Muscle of back (tissue), 13 donors: ENCODE measurements around the gene FOXA1. TPM values are rescaled to one million over a fixed set of nuclear protein-coding genes. Genes with fewer than 3 reads are reported as not detected.

ENCODE experiments used
- DNase-seq, 3 donors: peaks; one replicate each; pipeline versions ENCODE4 v3.0.0 to v3.0.0-alpha.2; 2013
- long read RNA-seq, 9 donors: transcript quantifications; one replicate each; lab custom pipeline, GENCODE V29; 2026
- polyA plus RNA-seq, 10 donors: library from polyadenylated mRNA; unstranded; fragments of 120-200 nt; gene quantifications; one replicate each; pipeline ENCODE4 v1.2.1, GENCODE V29; 2013; ENCODE audit not compliant: insufficient read length in 10 of 10

FOXA1 gene
- polyA plus RNA-seq: under 1 TPM in 9 of 10 donors, not detected in 1; 0.07 to 0.29 (median 0.18) TPM
- long read RNA-seq, donor 1: 0 reads
- long read RNA-seq, donor 2: 0 reads
- long read RNA-seq, donor 3: 0 reads
- long read RNA-seq, donor 4: 0 reads
- long read RNA-seq, donor 5: 0 reads
- long read RNA-seq, donor 6: 0 reads
- long read RNA-seq, donor 7: 0 reads
- long read RNA-seq, donor 8: 0 reads
- long read RNA-seq, donor 9: 0 reads

DNA sequence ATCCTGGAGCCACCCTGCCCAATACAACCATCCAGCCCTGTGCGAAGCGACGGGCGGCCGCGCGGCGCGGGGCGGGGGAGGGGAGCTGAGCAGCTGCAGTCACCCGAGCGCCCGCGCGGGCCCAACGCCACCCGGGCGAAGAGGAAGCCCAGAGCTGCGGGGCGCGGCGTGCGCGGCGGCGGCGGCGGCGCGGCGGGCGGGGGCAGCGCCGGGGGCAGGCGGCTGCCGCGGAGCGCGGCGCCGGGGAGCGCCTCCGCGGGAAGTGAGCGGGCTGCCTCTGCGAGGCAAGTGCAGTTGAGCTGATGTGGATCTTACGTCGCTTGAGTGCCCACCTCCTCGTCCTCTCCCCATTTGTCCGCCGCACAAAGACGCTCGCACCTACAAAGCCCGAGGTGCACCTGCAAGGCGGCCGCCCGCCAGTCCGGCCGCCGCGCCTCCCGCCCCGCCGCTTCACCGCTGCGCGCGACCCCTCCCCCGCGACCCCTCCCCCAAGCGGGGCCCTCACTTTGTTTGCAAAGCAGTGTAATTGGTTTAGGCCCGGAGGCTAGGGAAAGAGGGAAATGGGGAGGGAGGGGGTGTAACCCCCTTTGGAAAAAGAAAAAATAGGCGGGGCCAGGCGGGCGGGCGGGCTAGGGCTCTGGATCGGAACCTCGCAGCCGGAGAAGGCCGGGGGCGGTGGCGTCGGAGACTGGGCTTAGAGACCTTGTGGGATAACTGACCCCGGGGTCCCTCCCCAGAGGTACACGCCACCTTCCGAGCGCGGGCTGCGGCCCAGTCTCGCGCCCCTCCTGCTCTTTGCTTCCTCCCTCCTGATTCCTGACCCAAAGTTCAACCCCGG is at the start of gene FOXA1, which contains the start of gene TTC6:
Gene FOXA1 (minus strand): TSS at position 279 of the 838 bp plus-strand sequence. CDS start 277 bp downstream, at position 2.
Gene TTC6 (plus strand): TSS at position 659 of the 838 bp plus-strand sequence. CDS start 26,436 bp downstream, outside the sequence.
- DNase-seq: no peak

DNA sequence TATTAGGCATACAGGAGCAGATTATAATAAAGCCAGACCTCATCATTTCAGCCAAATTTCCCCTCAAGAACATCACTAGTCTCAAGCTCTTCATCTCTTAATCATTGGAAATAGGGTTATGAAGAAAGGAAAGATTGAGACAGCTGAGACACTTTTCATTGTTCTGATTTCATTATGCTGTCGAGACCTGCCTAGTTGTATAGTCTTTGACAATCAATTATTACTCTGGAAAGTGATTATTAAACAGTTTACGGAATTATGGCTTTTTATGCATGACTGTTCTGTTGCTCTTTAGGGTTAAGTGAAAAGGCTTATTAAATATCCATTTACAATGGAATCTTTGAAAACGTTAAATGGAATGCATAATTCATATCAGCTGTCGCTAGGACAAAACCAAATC is 48.7 kb upstream of the FOXA1 start:
- DNase-seq: no peak

DNA sequence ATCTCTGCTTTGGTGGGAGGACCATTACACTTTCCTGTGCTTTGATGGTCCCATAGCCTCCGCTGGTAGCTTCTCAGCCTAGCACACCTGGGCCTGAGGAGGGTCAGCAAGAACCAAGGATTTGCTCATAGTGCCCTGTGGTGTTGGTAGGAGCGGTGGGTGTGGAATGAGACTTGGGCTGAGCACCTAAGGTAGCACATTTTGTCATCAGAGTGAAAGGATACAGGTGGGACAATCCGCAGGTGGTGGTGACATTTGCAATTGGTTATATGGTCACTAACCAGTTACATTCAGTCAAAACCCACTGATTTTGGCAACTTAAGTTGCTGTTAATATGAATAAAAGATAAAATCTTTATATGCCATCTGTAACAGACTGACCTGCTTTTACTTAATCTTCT is 47.1 kb upstream of the FOXA1 start:
- no peak for DNase-seq

DNA sequence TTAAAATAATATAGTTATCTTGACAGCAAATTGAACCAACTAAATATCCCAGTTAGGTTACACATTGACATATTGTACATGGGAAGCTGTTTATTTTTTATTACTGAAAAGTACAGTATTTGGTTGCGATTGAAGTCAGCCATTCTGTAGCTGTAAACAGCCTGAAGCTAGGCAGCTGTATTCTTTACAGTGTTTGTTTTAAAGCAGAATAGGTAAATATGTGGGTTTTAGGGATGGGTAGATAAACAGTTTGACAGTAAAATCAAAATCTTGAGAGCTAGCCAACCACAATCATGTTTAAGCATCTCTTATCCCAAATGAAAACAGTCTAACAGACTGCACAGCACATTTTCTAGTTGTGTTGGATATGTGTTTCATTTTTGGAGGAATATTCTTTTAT is 46.1 kb upstream of the FOXA1 start:
- DNase-seq: no peak

DNA sequence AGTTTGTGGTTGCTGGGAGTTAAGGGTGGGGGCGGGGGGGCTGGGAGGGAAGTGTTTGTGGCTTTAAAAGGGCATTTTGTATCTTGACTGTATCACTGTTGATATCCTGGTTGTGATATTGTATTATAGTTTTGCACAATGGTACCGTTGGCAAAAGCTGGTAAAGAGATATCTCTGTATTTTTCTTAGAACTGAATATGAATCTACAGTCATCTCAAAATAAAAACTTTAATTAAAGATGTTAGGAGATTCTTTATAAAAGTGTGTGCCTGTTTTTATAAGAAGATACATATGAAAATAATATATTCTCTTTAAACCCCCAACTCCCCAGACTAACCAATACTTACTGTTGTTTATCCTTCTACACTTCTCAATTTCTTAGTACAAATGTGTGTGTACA is 43.5 kb upstream of the FOXA1 start:
- DNase-seq: no peak

DNA sequence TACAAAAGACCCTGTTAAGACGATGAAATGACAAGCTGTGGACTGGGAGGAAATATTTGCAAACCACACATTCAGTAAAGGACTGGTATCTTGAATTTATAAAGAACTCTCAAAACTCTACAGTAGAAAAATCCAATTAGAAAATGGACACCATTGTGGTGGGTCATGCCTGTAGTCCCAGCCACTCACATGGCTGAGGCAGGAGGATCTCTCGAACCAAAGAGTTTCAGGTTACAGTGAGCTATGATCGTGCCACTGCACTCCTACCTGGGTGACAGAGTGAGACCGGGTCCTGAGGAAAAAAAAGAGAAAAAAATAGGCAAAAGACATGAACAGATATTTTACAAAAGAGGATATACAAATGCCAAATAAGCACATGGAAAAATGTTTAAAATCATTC is 42.3 kb upstream of the FOXA1 start:
- DNase-seq: no peak

DNA sequence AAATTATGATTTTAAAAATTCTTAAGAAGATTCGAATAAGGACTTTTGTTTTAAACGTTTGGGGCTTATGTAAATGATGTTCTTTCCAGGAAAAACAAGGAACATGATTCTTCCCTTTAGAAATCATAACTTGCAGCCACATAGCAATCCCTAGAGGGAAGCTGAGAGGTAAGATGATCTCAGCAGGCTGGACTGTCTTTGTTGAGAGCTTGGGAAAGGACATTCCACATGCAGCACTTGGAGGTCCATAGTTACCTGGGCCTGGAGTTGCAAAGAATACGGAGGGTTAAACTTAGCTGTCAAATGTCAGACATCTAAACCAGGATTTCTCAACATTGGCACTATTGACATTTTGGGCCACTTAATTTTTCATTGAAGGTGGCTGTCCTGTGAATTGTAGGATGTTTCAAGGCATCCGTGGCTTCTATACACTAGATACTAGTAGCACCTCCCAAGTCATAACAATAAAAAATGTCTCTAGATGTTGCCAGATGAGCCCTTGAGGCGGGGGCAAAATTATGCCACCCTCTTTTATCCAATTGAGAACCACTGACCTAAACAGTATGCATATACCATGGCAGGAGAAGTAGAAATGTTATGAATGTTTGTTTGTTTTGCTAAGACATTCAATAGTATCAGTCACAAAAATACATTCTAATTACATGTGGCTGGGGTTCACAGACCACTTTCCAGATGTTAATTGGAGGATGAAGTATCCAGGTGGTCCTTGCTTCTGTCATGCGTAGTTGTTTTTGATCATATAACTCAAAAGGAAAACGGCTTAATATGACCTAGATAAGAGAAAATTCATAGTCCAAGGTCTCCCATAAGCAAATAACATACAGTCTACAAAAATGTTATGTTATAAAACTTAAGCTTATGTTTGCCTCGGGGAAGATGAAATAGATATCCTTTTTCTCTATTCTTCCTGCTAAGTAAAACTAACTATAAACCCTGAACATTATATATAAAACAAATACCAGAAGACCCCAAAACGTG is 30.8 kb upstream of the FOXA1 start:
- DNase-seq: no peak

DNA sequence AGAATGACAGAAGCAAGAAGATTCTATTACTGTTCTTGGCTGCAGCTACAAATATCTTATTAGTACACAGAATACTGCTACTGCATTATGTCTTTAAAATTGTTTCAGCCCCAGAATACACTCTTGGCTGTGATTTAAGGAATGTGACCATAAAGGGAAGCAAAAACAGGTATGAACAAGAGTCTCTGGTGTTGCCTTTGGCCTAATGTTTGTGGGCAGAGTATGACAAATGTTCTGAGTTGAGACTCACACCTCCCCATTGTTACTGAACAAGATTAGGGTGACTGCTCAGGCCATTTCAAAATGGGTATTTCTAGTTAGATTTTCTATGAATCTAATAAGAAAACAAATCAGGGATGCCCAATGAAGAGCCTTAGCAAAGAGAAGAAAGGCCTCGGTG is 28.9 kb upstream of the FOXA1 start:
- DNase-seq: no peak

DNA sequence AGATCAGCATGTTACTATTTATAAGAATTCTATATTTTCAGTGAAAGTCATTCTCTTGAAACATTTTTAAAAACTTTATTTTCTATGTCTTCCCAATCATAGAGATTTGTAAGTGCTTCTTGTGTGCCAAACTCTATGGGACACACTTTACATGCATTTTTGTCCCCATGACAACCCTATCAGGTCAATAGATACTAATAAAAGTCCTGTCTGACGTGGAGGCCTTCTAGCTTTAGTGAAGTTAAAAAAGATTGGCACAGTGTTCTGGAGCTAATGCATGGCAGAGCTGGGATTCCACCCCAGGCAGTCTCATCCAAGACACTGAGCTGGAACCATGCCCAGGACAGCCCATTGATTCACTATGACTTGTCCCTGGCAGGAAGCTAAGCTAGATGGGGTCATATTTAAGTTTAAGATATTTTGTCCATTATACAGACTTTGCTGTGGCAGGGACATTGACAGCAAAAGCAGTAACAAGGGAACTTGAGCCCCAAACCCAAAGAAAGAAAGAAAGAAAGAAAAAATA is 28.4 kb upstream of the FOXA1 start:
- DNase-seq: peak; percentile 21 to 65 (median 35)

DNA sequence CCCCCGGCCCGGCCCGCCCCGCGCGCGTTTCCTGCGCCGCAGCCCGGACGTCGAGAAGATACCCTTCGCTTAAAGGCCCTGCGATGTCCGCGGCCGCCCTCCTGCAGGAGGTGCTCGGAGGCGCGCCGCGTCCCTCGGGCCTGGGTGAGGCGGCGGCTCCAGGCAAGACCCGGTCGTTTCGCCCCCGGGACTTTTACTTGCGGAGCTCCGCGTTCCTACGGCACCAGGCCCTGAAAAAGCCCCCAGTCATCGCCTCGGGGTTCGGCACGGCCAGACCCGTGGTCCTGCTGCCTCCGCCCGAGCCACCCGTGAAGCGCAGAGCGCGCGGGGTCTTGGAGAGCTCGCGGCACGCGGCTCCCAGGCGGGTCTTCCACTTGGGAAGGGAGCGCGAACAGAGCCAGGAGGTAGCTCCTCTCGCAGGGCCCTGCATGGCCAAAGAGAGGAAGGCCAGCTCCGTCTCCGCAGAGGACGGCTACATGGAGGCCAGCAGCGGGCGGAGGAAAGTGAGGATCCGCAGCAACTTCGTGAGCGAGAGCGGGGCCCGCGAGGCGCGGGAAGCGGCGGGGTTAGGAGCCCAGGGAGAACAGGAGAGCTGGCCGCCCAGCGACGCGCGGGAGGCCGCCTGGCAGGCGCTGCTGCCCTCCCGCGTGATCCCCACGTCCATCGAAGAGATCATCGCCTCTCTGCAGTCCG is 27.3 kb upstream of the FOXA1 start:
- peak in 2 of 3 donors; percentile 21 to 65 for DNase-seq

DNA sequence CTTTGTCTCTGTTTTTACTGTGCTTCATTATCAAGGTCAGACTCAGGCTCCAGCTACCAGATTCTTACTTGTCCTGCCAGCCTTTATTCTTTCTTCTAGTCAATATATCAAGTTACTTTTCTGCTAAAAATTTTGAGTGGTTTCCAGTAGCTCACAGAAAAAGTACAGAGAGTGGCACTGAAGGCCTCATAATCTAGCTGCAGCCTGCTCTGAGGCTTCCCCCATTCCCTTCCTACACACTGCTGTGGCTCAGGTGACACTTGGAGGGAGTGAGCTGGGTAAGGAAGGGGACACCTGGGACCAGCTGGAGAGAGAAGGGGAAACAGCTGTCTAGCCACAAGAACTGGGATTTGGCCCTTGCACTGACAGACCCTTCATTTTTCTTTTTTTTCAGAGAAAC is 25.8 kb upstream of the FOXA1 start:
- DNase-seq: no peak

DNA sequence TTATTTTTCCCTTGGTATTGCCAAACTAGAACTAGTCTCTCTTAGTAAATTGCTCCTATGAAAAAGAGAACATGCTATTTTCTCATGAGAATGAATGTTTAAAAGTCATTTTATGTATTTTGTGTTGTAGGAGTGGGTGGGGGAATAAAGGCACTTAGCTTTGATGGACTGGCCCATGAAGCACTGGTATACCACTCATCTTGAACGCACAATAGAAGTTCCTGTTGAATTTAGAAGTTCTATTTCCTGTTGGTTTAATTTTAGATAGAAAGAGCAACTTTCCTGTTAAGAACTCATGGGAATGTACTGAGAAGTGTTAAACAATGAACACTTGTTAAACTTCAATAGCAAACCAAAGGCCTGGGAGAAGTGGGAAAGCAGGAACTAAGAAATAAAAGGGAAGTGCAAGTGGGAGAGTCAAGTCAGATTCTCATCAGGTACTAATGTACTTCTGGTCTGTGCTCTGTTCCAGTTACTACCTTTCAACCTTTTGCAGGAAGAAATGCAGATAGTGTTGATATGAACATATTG is 23.5 kb upstream of the FOXA1 start:
- no peak for DNase-seq

DNA sequence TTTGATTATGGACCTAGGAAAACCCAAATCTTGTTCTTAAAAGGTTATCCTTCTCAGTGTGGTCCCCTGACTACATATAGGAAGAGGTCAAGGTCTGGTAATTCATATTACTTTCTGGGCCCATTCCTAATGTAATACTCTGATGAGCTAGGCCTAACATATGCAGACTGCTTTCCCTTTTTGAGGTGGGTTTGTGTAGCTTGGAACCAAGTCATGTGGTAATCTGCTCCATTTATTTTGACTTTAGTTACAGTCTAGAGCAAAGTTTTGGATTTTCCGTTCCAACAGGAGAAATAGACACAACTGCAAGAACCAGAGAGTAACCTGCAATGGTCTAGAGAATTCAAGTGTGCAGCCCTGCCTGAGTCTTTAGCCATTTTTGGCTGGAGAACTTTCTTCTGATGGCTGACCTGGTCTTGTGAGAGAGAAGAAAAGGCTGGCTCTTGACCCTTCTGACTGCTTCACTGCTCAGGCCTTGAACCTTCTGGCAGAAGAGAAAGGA is 22.9 kb upstream of the FOXA1 start:
- no peak for DNase-seq

DNA sequence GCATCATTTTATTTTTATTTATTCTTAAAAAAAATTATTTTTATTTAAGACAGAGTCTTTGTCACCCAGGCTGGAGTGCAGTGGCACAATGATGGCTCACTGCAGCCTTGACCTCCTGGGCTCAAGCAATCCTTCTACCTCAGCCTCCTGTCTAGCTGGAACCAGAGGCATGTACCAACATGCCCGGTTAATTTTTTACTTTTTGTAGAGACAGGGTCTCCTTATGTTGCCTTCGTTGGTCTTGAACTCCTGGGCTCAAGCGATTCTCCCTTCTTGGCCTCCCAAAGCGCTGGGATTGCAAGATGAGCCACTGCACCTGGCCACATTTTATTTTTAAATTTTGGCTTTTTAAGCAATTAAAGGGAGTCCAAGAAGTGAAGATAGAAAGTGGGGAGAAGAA is 21.8 kb upstream of the FOXA1 start:
- DNase-seq: no peak

DNA sequence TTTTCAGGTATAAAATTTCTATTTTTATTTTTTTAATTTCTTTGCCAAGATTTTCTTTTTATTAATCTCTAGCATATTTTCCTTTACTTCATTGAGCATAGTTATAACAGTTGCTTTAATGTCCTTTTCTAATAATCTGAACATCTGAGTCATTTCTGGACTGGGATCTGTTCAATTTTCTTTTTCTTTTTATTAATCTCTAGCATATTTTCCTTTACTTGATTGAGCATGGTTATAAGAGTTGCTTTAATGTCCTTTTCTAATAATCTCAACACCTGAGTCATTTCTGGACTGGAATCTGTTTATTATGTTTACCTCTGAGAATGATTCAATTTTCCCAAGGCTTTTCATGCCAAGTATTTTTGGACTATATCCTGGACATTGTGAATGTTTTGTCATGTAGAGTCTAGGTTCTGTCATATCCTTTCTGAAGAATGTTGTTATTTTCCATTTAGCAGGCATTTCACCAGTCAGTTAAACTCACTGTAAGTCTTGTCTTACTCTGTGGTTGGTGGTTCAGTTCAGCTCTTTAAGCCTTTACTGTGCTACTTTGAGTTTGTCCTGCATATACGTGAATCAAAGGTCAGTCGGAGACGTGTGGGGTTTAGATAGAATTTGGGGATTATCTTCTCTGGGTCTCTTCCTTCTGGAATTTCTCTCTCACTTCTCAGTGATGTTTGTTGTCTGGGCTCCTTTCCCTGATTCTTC is 20.7 kb upstream of the FOXA1 start:
- DNase-seq: no peak

DNA sequence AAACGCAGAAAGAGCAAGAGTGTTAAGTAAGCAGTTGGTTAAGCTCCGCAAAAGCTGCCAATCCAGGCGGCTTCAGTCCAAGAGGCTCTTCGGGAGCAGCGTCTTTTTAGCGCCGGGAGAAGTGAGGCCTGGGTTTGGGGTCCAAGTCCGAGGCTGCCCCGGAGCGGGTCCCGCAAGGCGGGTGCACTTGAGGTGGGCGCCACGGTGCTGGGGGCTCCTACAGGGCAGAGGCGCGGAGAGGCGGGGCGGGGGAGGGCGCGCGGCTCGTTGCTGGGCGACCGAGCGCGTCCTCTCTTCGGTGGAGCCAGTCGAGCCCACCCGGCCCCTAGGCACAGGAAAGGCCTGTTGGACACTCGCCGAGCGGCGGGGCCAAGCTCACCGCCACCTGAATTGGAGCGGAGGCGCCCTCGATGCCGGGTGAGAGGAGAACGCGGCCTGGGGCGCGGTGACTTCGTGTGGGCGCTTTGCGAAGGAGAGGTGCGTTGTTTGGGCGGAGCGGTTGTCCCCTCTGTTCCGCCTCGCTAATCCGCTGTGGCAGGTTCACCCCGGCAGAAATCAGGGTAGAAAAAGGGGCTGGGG is 16.0 kb upstream of the FOXA1 start:
- DNase-seq: no peak

DNA sequence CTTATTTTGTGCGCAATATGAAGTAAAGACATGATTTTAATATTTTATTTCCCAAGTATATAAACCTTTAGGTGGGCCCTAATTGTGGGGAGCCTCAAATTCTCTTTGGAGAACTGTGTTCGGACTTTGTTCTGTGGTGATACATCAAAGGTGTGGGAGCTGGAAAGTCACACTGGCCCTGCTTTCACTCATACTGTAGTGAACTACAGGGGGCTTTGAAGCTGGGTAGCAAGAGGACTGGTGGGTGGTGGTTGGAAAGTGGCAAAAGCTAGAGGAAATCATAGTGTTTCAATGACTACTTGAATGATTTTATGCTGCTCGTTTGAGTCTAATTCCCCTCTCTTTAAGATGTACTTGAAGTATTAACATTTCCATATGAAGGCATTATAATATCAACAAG is 13.6 kb upstream of the FOXA1 start:
- no peak for DNase-seq

DNA sequence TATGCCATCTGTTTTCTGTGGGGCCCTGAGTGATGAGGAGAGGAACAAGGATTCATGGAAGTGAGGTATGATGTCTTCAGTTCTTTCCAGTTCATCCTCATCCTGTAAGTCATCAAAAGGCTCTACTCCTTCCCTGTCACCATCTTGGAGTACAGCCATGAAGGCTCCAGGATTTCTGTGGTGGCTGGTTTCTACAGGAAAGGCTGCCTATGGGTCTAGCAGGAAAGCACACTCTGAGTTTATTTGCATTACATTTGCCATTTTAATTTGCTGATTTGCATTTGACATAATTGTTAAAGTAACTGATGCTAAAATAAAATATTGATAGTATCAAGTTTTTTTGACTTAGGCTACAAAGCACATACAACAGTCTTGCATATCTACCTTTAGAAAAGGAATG is 11.6 kb upstream of the FOXA1 start:
- no peak for DNase-seq

DNA sequence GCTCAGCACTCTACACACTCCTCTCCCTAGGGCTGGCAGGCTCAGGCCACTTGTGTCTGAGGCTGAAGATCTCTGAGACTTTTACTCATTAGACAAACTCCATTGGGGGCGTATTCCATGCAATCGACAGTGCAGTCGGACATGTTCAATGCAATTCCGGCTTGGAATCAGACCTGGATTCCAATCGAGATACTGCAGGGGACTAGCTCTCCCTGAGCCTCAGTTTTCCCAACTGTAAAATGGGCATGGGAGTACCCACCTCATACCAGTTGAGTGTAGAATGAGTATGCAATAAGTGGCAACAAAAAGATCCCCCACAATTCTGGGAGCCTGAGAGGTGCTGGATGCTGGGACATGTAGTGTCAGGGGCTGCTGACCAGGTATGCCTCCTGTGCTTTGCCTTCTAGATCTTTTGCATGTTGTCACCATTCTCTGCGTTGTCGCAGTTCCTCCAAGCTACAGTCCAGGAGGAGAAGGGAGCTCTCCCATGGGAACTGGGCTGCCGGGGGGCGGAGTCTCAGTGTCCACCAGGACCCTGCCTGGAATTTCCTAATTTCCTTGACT is 8.7 kb upstream of the FOXA1 start:
- no peak for DNase-seq
